GM23338 (cell line): ENCODE data around the gene CEP295NL. TPM values are rescaled to one million over a fixed set of nuclear protein-coding genes. Genes with fewer than 3 reads are reported as not detected.

Experiments
- ATAC-seq: fragments of 200-7000 bp; cut with Tn5 transposase; 3 replicates; pipeline ENCODE4 v1.9.1; 2020
- DNase-seq: peaks from one replicate; pipeline ENCODE4 v3.0.0-alpha.2; 2015; ENCODE audit warnings: low spot score
- H2AFZ ChIP-seq: fragments of 200-600 bp; sonication (generic); 2 replicates; pipeline ENCODE4 v1.8.0; 2016; ENCODE audit warnings: antibody characterized with exemption, mild to moderate bottlenecking, moderate library complexity
- H3F3A ChIP-seq: fragments of 200-600 bp; sonication (generic); replicated peaks from 2 replicates; pipeline ENCODE4 v1.8.0; 2017; ENCODE audit warnings: antibody characterized with exemption, mixed run types, low read depth
- H3K27ac ChIP-seq: fragments of 200-600 bp; sonication (generic); 2 replicates; pipeline ENCODE4 v1.6.1; 2016; ENCODE audit warnings: low read depth
- H3K27me3 ChIP-seq: fragments of 200-600 bp; sonication (generic); 2 replicates; pipeline ENCODE4 v1.8.0; 2016; ENCODE audit warnings: mild to moderate bottlenecking, mixed run types, moderate library complexity; ENCODE audit not compliant: insufficient read depth
- H3K36me3 ChIP-seq: fragments of 200-600 bp; sonication (generic); 2 replicates; pipeline ENCODE4 v1.8.0; 2016; ENCODE audit warnings: mild to moderate bottlenecking; ENCODE audit not compliant: insufficient read depth
- H3K4me1 ChIP-seq: fragments of 200-600 bp; sonication (generic); 2 replicates; pipeline ENCODE4 v1.8.0; 2016; ENCODE audit warnings: mild to moderate bottlenecking, moderate library complexity; ENCODE audit not compliant: insufficient read depth
- H3K4me2 ChIP-seq: fragments of 200-600 bp; sonication (generic); 2 replicates; pipeline ENCODE4 v1.7.1; 2017; ENCODE audit warnings: mixed run types
- H3K4me3 ChIP-seq: fragments of 200-600 bp; sonication (generic); 2 replicates; pipeline ENCODE4 v1.6.1; 2016; ENCODE audit warnings: mixed run types
- H3K79me2 ChIP-seq: fragments of 200-600 bp; sonication (generic); replicated peaks from 2 replicates; pipeline ENCODE4 v1.8.0; 2017; ENCODE audit warnings: mild to moderate bottlenecking; ENCODE audit not compliant: insufficient read depth
- H3K9me2 ChIP-seq: fragments of 200-600 bp; sonication (generic); 2 replicates; pipeline ENCODE4 v1.8.0; 2017; ENCODE audit not compliant: insufficient read depth
- H4K20me1 ChIP-seq: fragments of 200-600 bp; sonication (generic); replicated peaks from 2 replicates; pipeline ENCODE4 v1.8.0; 2017; ENCODE audit warnings: mild to moderate bottlenecking; ENCODE audit not compliant: insufficient read depth
- H3K27ac Mint-ChIP-seq: 2 replicates; pipeline ENCODE4 v1.8.0; 2020; ENCODE audit warnings: inconsistent platforms, mild to moderate bottlenecking, moderate library complexity, mixed read lengths
- H3K27me3 Mint-ChIP-seq: 3 replicates; pipeline ENCODE4 v1.8.0; 2022; ENCODE audit warnings: low read depth, mild to moderate bottlenecking, moderate library complexity, mixed read lengths, inconsistent platforms; ENCODE audit not compliant: insufficient read depth, poor library complexity
- H3K36me3 Mint-ChIP-seq: 3 replicates; pipeline ENCODE4 v1.8.0; 2021; ENCODE audit warnings: low read depth, mild to moderate bottlenecking, inconsistent platforms, moderate library complexity, mixed read lengths
- H3K4me1 Mint-ChIP-seq: 3 replicates; pipeline ENCODE4 v1.8.0; 2020; ENCODE audit warnings: mild to moderate bottlenecking, inconsistent platforms, mixed read lengths
- H3K4me3 Mint-ChIP-seq: 3 replicates; pipeline ENCODE4 v1.8.0; 2021; ENCODE audit warnings: moderate library complexity, mild to moderate bottlenecking, inconsistent platforms, mixed read lengths
- H3K9me3 Mint-ChIP-seq: 3 replicates; pipeline ENCODE4 v1.8.0; 2020; ENCODE audit warnings: moderate library complexity, mild to moderate bottlenecking, inconsistent platforms, mixed read lengths
- CREB1 ChIP-seq: fragments of 250-450 bp; sonication (Bioruptor Pico); IDR thresholded peaks from 2 replicates; pipeline ENCODE4 v1.5.0; 2020; ENCODE audit warnings: low read depth, mild to moderate bottlenecking, moderate library complexity
- ETS1 ChIP-seq: IDR thresholded peaks from 2 replicates; pipeline ENCODE4 v1.6.1; 2016; ENCODE audit warnings: antibody characterized with exemption
- EZH2 ChIP-seq: fragments of 200-600 bp; sonication (generic); IDR thresholded peaks from one replicate; pipeline ENCODE4 v1.8.0; 2017; ENCODE audit warnings: antibody characterized with exemption, mild to moderate bottlenecking, low read depth; ENCODE audit not compliant: unreplicated experiment
- JUNB ChIP-seq: IDR thresholded peaks from one replicate; pipeline ENCODE4 v1.6.1; 2016; ENCODE audit warnings: antibody characterized with exemption; ENCODE audit not compliant: unreplicated experiment
- NANOG ChIP-seq: IDR thresholded peaks from 2 replicates; pipeline ENCODE4 v1.6.1; 2016; ENCODE audit warnings: antibody characterized with exemption, borderline replicate concordance
- POLR2AphosphoS5 ChIP-seq: IDR thresholded peaks from 2 replicates; pipeline ENCODE4 v1.6.1; 2016; ENCODE audit warnings: antibody characterized with exemption, low read depth
- REST ChIP-seq: IDR thresholded peaks from one replicate; pipeline ENCODE4 v1.6.1; 2018; ENCODE audit warnings: antibody characterized with exemption; ENCODE audit not compliant: unreplicated experiment
- STAT1 ChIP-seq: IDR thresholded peaks from one replicate; pipeline ENCODE4 v1.6.1; 2016; ENCODE audit warnings: antibody characterized with exemption; ENCODE audit not compliant: unreplicated experiment
- ZNF114 ChIP-seq: fragments of 250-450 bp; sonication (Bioruptor Pico); IDR thresholded peaks from 2 replicates; pipeline ENCODE4 v1.5.0; 2020; ENCODE audit warnings: mild to moderate bottlenecking, moderate library complexity
- ZNF331 ChIP-seq: fragments of 250-450 bp; sonication (Bioruptor Pico); IDR thresholded peaks from 2 replicates; pipeline ENCODE4 v1.5.0; 2020; ENCODE audit warnings: low read depth, mild to moderate bottlenecking, moderate library complexity
- ZNF462 ChIP-seq: fragments of 250-450 bp; sonication (Bioruptor Pico); IDR thresholded peaks from 2 replicates; pipeline ENCODE4 v1.5.0; 2020; ENCODE audit warnings: mild to moderate bottlenecking, moderate library complexity
- polyA plus RNA-seq: library from polyadenylated mRNA; unstranded; fragments of >200 nt; fragmentation: Nextera tagmentation; extraction: Ambion mirVana; gene quantifications from 2 replicates; pipeline ENCODE4 v1.2.1, GENCODE V29; 2016
- total RNA-seq: library from RNA; depleted of rRNA; stranded (reverse); fragments of >200 nt; shearing (Covaris generic); gene quantifications from 2 replicates; pipeline ENCODE4 v1.2.3, GENCODE V29; 2014
- TF ChIP-seq, protein P1 (sequence below), 2 experiments: fragments of 200-600 bp in 1 of 2; sonication (generic) in 1 of 2; conservative IDR thresholded peaks; 2 replicates each; pipeline versions ENCODE4 v1.5.1 to v1.6.1; 2016 to 2017; ENCODE audit warnings: antibody characterized with exemption in 2 of 2, low read depth in 2 of 2, mild to moderate bottlenecking in 2 of 2, moderate library complexity in 1 of 2

CEP295NL gene
- total and polyA plus RNA-seq, 2 experiments from 2014 or later: 0.69 TPM; not detected in 1

- Histone ChIP-seq H3K27ac (no peak overlapping the region), H3K9me2 (no peaks in the 10 kb centered on the region), H3K4me2 (no peak overlapping the region), H2AFZ (no peak overlapping the region), H3F3A (no peaks in the 10 kb centered on the region), H3K27me3 (no peaks in the 10 kb centered on the region), H4K20me1 (peaks cover 17% of the 10 kb centered on the region), H3K4me1 (0 out of 2 replicates have a peak, but pooled peaks cover under 1% of the 10 kb centered on the region), H3K4me3 (no peak overlapping the region), H3K79me2 (peaks cover 24% of the 10 kb centered on the region), H3K36me3 (no peaks in the 10 kb centered on the region)
- no peaks in the 10 kb centered on the region for H3K9me3 Mint-ChIP-seq
- no peak for TF ChIP-seq REST
- TF ChIP-seq, protein P1, sequence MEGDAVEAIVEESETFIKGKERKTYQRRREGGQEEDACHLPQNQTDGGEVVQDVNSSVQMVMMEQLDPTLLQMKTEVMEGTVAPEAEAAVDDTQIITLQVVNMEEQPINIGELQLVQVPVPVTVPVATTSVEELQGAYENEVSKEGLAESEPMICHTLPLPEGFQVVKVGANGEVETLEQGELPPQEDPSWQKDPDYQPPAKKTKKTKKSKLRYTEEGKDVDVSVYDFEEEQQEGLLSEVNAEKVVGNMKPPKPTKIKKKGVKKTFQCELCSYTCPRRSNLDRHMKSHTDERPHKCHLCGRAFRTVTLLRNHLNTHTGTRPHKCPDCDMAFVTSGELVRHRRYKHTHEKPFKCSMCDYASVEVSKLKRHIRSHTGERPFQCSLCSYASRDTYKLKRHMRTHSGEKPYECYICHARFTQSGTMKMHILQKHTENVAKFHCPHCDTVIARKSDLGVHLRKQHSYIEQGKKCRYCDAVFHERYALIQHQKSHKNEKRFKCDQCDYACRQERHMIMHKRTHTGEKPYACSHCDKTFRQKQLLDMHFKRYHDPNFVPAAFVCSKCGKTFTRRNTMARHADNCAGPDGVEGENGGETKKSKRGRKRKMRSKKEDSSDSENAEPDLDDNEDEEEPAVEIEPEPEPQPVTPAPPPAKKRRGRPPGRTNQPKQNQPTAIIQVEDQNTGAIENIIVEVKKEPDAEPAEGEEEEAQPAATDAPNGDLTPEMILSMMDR (conservative IDR thresholded peaks at IDR 0.05; ENCODE audit: low read depth in 2 of 2): no peak
- TF ChIP-seq EZH2: no peak
- no peak for TF ChIP-seq NANOG
- no peak for TF ChIP-seq ETS1
- no peak for TF ChIP-seq ZNF114 (CRISPR knock-in tag)
- no peak for TF ChIP-seq ZNF331 (CRISPR knock-in tag)
- no peak for TF ChIP-seq ZNF462 (CRISPR knock-in tag)
- TF ChIP-seq STAT1: no peak
- TF ChIP-seq CREB1 (CRISPR knock-in tag): no peak
- TF ChIP-seq POLR2AphosphoS5: no peak
- no peak for TF ChIP-seq JUNB
- H3K27me3 Mint-ChIP-seq: peaks cover 5% of the 10 kb centered on the region
- ATAC-seq (no peak), DNase-seq (no peak)
- H3K27ac Mint-ChIP-seq: no peak overlapping the region
- no peak overlapping the region for H3K4me3 Mint-ChIP-seq
- H3K4me1 Mint-ChIP-seq: peaks cover 21% of the 10 kb centered on the region
- H3K36me3 Mint-ChIP-seq: no peaks in the 10 kb centered on the region; the same call in 2 of the 3 replicates
Measured at GRCh38 chr17:78893684-78894083, 9.3 kb downstream of the CEP295NL start.
